Tibial artery (tissue), 4 donors: ENCODE results near the gene FAM236D.
"Not testable (repeated sequence)": the region's sequence is repeated elsewhere in the genome, so short reads cannot be mapped to it uniquely, and the experiment has no call there.

Experiments
- DNase-seq, 2 donors: peaks; one replicate each; pipeline ENCODE4 v3.0.0-alpha.2; 2019
- H3K27ac ChIP-seq, 2 donors: fragments of 200-600 bp; sonication (generic) in 1 of 2; 1 replicate in 1 of 2; 2 replicates in 1 of 2; pipeline ENCODE4 v1.5.1; 2018 to 2019; ENCODE audit warnings: mild to moderate bottlenecking in 1 of 2
- H3K27me3 ChIP-seq, 2 donors: fragments of 200-600 bp; sonication (generic) in 1 of 2; one replicate each; pipeline versions ENCODE4 v1.5.1 to v1.6.0; 2016 to 2019
- H3K36me3 ChIP-seq, 3 donors: fragments of 200-600 bp; sonication (generic) in 2 of 3; one replicate each; pipeline ENCODE4 v1.5.1; 2016 to 2019; ENCODE audit warnings: mild to moderate bottlenecking in 2 of 3
- H3K4me1 ChIP-seq, 4 donors: fragments of 200-600 bp; sonication (generic) in 2 of 4; 1 replicate in 3 of 4; 2 replicates in 1 of 4; pipeline ENCODE4 v1.5.1; 2016 to 2019
- H3K4me3 ChIP-seq, 2 donors: fragments of 200-600 bp; sonication (generic) in 1 of 2; 1 replicate in 1 of 2; 2 replicates in 1 of 2; pipeline ENCODE4 v1.5.1; 2018 to 2019; ENCODE audit warnings: mild to moderate bottlenecking in 2 of 2
- H3K9me3 ChIP-seq, 3 donors: fragments of 200-600 bp; sonication (generic) in 1 of 3; one replicate each; pipeline ENCODE4 v1.5.1; 2016 to 2019
- intact Hi-C: fragments of 100-400 bp; cut with DNase I; formaldehyde crosslinking; loops from one replicate; pipeline ENCODE4 v1.15.0; 2023; ENCODE audit warnings: low total_unique reads

FAM236D gene

GRCh38 chrX:72808110-72808509, at the start of gene FAM236D:
Gene FAM236D (minus strand): TSS chrX:72808210. CDS start chrX:72808110, 100 bp downstream.
- DNase-seq, H3K27me3 ChIP-seq, H3K27ac ChIP-seq, H3K36me3 ChIP-seq, H3K4me1 ChIP-seq, intact Hi-C loops, H3K4me3 ChIP-seq, H3K9me3 ChIP-seq: not testable (repeated sequence)

GRCh38 chrX:72837532-72837931, 29.5 kb upstream of the FAM236D start:
- H3K4me1 ChIP-seq, DNase-seq, H3K4me3 ChIP-seq, H3K27me3 ChIP-seq, H3K9me3 ChIP-seq, H3K27ac ChIP-seq, intact Hi-C loops, H3K36me3 ChIP-seq: not testable (repeated sequence)

- DNase-seq, H3K9me3 ChIP-seq, H3K4me3 ChIP-seq, H3K27me3 ChIP-seq, intact Hi-C loops, H3K36me3 ChIP-seq, H3K4me1 ChIP-seq, H3K27ac ChIP-seq: not testable (repeated sequence)
These were observed 22.7 kb upstream of the FAM236D start for GRCh38 chrX:72830701-72831100.

- intact Hi-C loops, H3K4me3 ChIP-seq, H3K27ac ChIP-seq, H3K27me3 ChIP-seq, H3K9me3 ChIP-seq, H3K36me3 ChIP-seq, H3K4me1 ChIP-seq, DNase-seq: not testable (repeated sequence)
These were observed 17.6 kb downstream of the FAM236D start for GRCh38 chrX:72790390-72790789.

- DNase-seq, H3K4me3 ChIP-seq, H3K9me3 ChIP-seq, intact Hi-C loops, H3K27me3 ChIP-seq, H3K27ac ChIP-seq, H3K4me1 ChIP-seq, H3K36me3 ChIP-seq: not testable (repeated sequence)
These were observed 19.9 kb downstream of the FAM236D start for GRCh38 chrX:72788142-72788541.

- H3K27me3 ChIP-seq, H3K9me3 ChIP-seq, intact Hi-C loops, H3K36me3 ChIP-seq, H3K4me3 ChIP-seq, DNase-seq, H3K27ac ChIP-seq, H3K4me1 ChIP-seq: not testable (repeated sequence)
These were observed 24.0 kb downstream of the FAM236D start for GRCh38 chrX:72783964-72784363.

GRCh38 chrX:72783365-72783936, 24.6 kb downstream of the FAM236D start:
- DNase-seq, H3K36me3 ChIP-seq, H3K4me1 ChIP-seq, H3K4me3 ChIP-seq, H3K27ac ChIP-seq, intact Hi-C loops, H3K27me3 ChIP-seq, H3K9me3 ChIP-seq: not testable (repeated sequence)

GRCh38 chrX:72782560-72782959, 25.4 kb downstream of the FAM236D start, which contains the start of gene FAM236B:
Gene FAM236B (minus strand): TSS chrX:72782660. CDS start chrX:72782560, 100 bp downstream.
- H3K9me3 ChIP-seq, H3K36me3 ChIP-seq, H3K4me1 ChIP-seq, H3K27me3 ChIP-seq, DNase-seq, H3K27ac ChIP-seq, H3K4me3 ChIP-seq, intact Hi-C loops: not testable (repeated sequence)

- H3K27ac ChIP-seq, intact Hi-C loops, H3K4me1 ChIP-seq, H3K36me3 ChIP-seq, DNase-seq, H3K27me3 ChIP-seq, H3K4me3 ChIP-seq, H3K9me3 ChIP-seq: not testable (repeated sequence)
These were observed 29.9 kb downstream of the FAM236D start for GRCh38 chrX:72778146-72778545.

- H3K4me3 ChIP-seq, H3K9me3 ChIP-seq, H3K4me1 ChIP-seq, H3K27ac ChIP-seq, H3K27me3 ChIP-seq, H3K36me3 ChIP-seq, intact Hi-C loops, DNase-seq: not testable (repeated sequence)
These were observed 30.6 kb downstream of the FAM236D start for GRCh38 chrX:72777467-72777790.

- H3K4me3 ChIP-seq, H3K4me1 ChIP-seq, H3K36me3 ChIP-seq, intact Hi-C loops, H3K27me3 ChIP-seq, DNase-seq, H3K9me3 ChIP-seq, H3K27ac ChIP-seq: not testable (repeated sequence)
These were observed 31.1 kb downstream of the FAM236D start, which contains the start of gene DMRTC1B for GRCh38 chrX:72776653-72777466. Gene DMRTC1B (plus strand): TSS chrX:72776890. CDS start chrX:72845136, 68,246 bp downstream.

- DNase-seq, H3K27ac ChIP-seq, H3K9me3 ChIP-seq, H3K27me3 ChIP-seq, intact Hi-C loops, H3K4me1 ChIP-seq, H3K36me3 ChIP-seq, H3K4me3 ChIP-seq: not testable (repeated sequence)
These were observed 47.6 kb downstream of the FAM236D start for GRCh38 chrX:72760454-72760853.
